HEK293 (cell line): ENCODE results near the gene XPNPEP1.

Experiments used
- CTCF ChIA-PET: fragments of 350-600 bp; formaldehyde crosslinking; extraction: SDS; loops from one replicate; lab custom pipeline; 2021; ENCODE audit warnings: antibody characterized with exemption; lab: Yijun Ruan, JAX
- POLR2A ChIA-PET: fragments of 300-600 bp; formaldehyde crosslinking; extraction: SDS; loops from one replicate; lab custom pipeline; 2020; ENCODE audit warnings: antibody characterized with exemption, inconsistent platforms; lab: Yijun Ruan, JAX
- H3K27ac ChIP-seq: fragments of 200-500 bp; sonication (Bioruptor generic); 2 replicates; pipeline ENCODE4 v1.5.1; 2014; ENCODE audit warnings: low read depth, low read length, control low read depth, inconsistent platforms; ENCODE audit errors: extremely low read depth
- H3K36me3 ChIP-seq, 2 experiments: fragments of 200-500 bp in 1 of 2; sonication (Bioruptor generic) in 1 of 2; 1 replicate in 1 of 2; 2 replicates in 1 of 2; pipeline ENCODE4 v1.5.1; 2014 to 2017; ENCODE audit warnings: inconsistent platforms in 2 of 2, low read length in 2 of 2; ENCODE audit not compliant: control insufficient read depth in 2 of 2, insufficient read depth in 1 of 2
- H3K4me1 ChIP-seq: fragments of 200-500 bp; sonication (Bioruptor generic); 2 replicates; pipeline ENCODE4 v1.5.1; 2014; ENCODE audit warnings: mild to moderate bottlenecking, low read length, inconsistent platforms; ENCODE audit not compliant: control insufficient read depth, insufficient read depth
- H3K4me3 ChIP-seq: 2 replicates; pipeline ENCODE4 v1.5.1; 2011; ENCODE audit warnings: low read depth, mild to moderate bottlenecking, control low read depth, low read length, moderate library complexity
- H3K9me3 ChIP-seq: fragments of 200-500 bp; sonication (Bioruptor generic); 2 replicates; pipeline ENCODE4 v1.5.1; 2014; ENCODE audit warnings: low read depth, low read length, inconsistent platforms; ENCODE audit not compliant: control insufficient read depth, insufficient read depth
- MZF1 ChIP-seq: fragments of 450-650 bp; formaldehyde crosslinking; IDR thresholded peaks from 2 replicates; pipeline ENCODE4 v1.5.1; 2017; ENCODE audit warnings: missing biosample characterization, missing genetic modification characterization, borderline replicate concordance
- OSR2 ChIP-seq: fragments of 450-650 bp; formaldehyde crosslinking; IDR thresholded peaks from 2 replicates; pipeline ENCODE4 v1.5.1; 2016; ENCODE audit warnings: missing biosample characterization, missing genetic modification characterization
- OVOL3 ChIP-seq: fragments of 450-650 bp; formaldehyde crosslinking; IDR thresholded peaks from 2 replicates; pipeline ENCODE4 v1.5.1; 2016; ENCODE audit warnings: missing biosample characterization, missing genetic modification characterization
- SETDB1 ChIP-seq: IDR thresholded peaks from one replicate; pipeline ENCODE4 v1.6.1; 2017; ENCODE audit warnings: mild to moderate bottlenecking, low read length, moderate library complexity, mixed read lengths; ENCODE audit not compliant: insufficient read length
- ZNF19 ChIP-seq: fragments of 450-650 bp; formaldehyde crosslinking; IDR thresholded peaks from 2 replicates; pipeline ENCODE4; 2016; ENCODE audit warnings: missing biosample characterization, missing genetic modification characterization, low read depth
- ZNF211 ChIP-seq: fragments of 450-650 bp; formaldehyde crosslinking; IDR thresholded peaks from 2 replicates; pipeline ENCODE4 v1.5.1; 2016; ENCODE audit warnings: low read depth, missing biosample characterization, missing genetic modification characterization
- ZNF433 ChIP-seq: fragments of 450-650 bp; formaldehyde crosslinking; IDR thresholded peaks from 2 replicates; pipeline ENCODE4 v1.5.1; 2016; ENCODE audit warnings: missing biosample characterization, missing genetic modification characterization, low read depth
- ZNF530 ChIP-seq: fragments of 450-650 bp; formaldehyde crosslinking; IDR thresholded peaks from 2 replicates; pipeline ENCODE4 v1.5.1; 2016; ENCODE audit warnings: low read depth, missing biosample characterization, missing genetic modification characterization
- ZNF548 ChIP-seq: fragments of 450-650 bp; formaldehyde crosslinking; IDR thresholded peaks from 2 replicates; pipeline ENCODE4 v1.5.1; 2016; ENCODE audit warnings: missing biosample characterization, missing genetic modification characterization
- ZNF555 ChIP-seq: fragments of 450-650 bp; formaldehyde crosslinking; conservative IDR thresholded peaks from 2 replicates; pipeline ENCODE4 v1.5.1; 2017; ENCODE audit warnings: missing biosample characterization, mild to moderate bottlenecking, missing genetic modification characterization, inconsistent platforms
- ZNF621 ChIP-seq: fragments of 450-650 bp; formaldehyde crosslinking; IDR thresholded peaks from 2 replicates; pipeline ENCODE4 v1.5.1; 2017; ENCODE audit warnings: missing biosample characterization, missing genetic modification characterization
- ZNF776 ChIP-seq: fragments of 450-650 bp; formaldehyde crosslinking; IDR thresholded peaks from 2 replicates; pipeline ENCODE4 v1.5.0; 2017; ENCODE audit warnings: missing biosample characterization, missing genetic modification characterization, borderline replicate concordance
- ZNF791 ChIP-seq: fragments of 450-650 bp; formaldehyde crosslinking; IDR thresholded peaks from 2 replicates; pipeline ENCODE4 v1.5.1; 2016; ENCODE audit warnings: missing biosample characterization, missing genetic modification characterization
- ZNF830 ChIP-seq: fragments of 450-650 bp; IDR thresholded peaks from 2 replicates; pipeline ENCODE4 v1.5.0; 2018; ENCODE audit warnings: missing biosample characterization, missing genetic modification characterization, low read depth, mild to moderate bottlenecking, moderate library complexity
- TF ChIP-seq, protein P1 (sequence below): fragments of 450-650 bp; formaldehyde crosslinking; IDR thresholded peaks from 2 replicates; pipeline ENCODE4 v1.5.1; 2016; ENCODE audit warnings: missing biosample characterization, missing genetic modification characterization
- TF ChIP-seq, protein P2 (sequence below): fragments of 450-650 bp; formaldehyde crosslinking; IDR thresholded peaks from 2 replicates; pipeline ENCODE4 v1.5.0; 2017; ENCODE audit warnings: missing biosample characterization, missing genetic modification characterization, borderline replicate concordance
- TF ChIP-seq, protein P3 (sequence below): fragments of 450-650 bp; formaldehyde crosslinking; IDR thresholded peaks from 2 replicates; pipeline ENCODE4 v1.5.1; 2016; ENCODE audit warnings: missing biosample characterization, missing genetic modification characterization
- TF ChIP-seq, protein P4 (sequence below): fragments of 450-650 bp; formaldehyde crosslinking; IDR thresholded peaks from 2 replicates; pipeline ENCODE4 v1.5.1; 2016; ENCODE audit warnings: missing biosample characterization, missing genetic modification characterization
- TF ChIP-seq, protein P5 (sequence below): fragments of 450-650 bp; formaldehyde crosslinking; IDR thresholded peaks from 2 replicates; pipeline ENCODE4 v1.5.1; 2017; ENCODE audit warnings: missing biosample characterization, missing genetic modification characterization

The XPNPEP1 gene

DNA sequence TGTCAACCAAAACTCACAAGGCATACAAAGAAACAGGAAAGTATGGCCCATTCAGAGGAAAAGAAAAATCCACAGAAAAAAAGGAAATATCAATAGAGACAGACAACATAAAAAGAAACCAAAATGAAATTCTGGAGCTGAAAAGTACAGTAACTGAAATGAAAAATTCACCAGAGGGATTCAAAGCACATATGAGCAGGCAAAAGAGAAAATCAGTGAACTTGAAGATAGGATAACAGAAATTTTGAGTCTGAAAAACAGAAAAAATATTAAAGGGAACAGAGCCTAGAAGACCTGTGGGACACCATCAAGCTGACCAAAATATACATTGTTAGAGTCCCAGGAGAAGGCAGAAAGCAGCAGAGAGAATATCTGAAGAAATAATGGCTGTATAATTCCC lies 60.6 kb downstream of the XPNPEP1 start:
- POLR2A ChIA-PET: no interaction called here
- TF ChIP-seq ZNF555: no peak
- peak; percentile 22 for TF ChIP-seq SETDB1
- TF ChIP-seq, all 188 proteins: peak for 1
- Histone ChIP-seq H3K4me3 (no peak overlapping the region), H3K27ac (no peak overlapping the region), H3K4me1 (no peaks in the 10 kb centered on the region), H3K36me3 (peaks cover 11 to 46% of the 10 kb centered on the region in 2 experiments), H3K9me3 (no peaks in the 10 kb centered on the region)
- CTCF ChIA-PET: interaction anchor here (1.2 to 1.4 kb wide), 2 partner anchors 11 to 21 kb away, joined by 3 to 4 read pairs; no protein-coding TSS in a partner anchor

DNA sequence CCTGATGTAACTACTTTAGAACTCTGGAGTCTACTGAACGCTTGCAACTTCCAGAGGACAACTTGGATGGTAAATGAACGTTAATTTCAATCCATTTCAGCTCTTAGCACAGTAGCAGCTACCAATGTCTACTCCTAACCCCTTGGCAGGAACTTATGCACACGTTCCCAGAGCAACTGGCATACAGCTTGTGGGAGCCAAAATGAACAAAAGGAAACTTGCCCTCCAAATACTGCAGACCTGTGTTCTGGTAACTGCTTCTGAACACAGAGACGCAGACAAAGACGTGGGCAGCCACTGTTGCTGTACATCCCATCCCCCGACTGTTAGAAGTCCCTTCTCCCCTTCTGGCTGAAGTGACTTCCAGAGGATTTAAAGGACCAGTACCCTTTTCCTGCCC lies 61.3 kb downstream of the XPNPEP1 start:
- H3K36me3 ChIP-seq: peaks cover 11 to 39% of the 10 kb centered on the region in 2 experiments
- H3K27ac ChIP-seq: no peak overlapping the region
- TF ChIP-seq ZNF776 (tag by site-specific recombination) (no peak), ZNF211 (tag by site-specific recombination) (no peak), MZF1 (tag by site-specific recombination) (no peak), ZNF433 (no peak), OSR2 (no peak), OVOL3 (tag by site-specific recombination) (no peak), ZNF830 (tag by site-specific recombination) (no peak), ZNF548 (tag by site-specific recombination) (no peak), ZNF530 (no peak), ZNF621 (no peak), ZNF791 (tag by site-specific recombination) (no peak), ZNF19 (no peak)
- TF ChIP-seq, protein P1, sequence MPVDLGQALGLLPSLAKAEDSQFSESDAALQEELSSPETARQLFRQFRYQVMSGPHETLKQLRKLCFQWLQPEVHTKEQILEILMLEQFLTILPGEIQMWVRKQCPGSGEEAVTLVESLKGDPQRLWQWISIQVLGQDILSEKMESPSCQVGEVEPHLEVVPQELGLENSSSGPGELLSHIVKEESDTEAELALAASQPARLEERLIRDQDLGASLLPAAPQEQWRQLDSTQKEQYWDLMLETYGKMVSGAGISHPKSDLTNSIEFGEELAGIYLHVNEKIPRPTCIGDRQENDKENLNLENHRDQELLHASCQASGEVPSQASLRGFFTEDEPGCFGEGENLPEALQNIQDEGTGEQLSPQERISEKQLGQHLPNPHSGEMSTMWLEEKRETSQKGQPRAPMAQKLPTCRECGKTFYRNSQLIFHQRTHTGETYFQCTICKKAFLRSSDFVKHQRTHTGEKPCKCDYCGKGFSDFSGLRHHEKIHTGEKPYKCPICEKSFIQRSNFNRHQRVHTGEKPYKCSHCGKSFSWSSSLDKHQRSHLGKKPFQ (tag by site-specific recombination): no peak
- TF ChIP-seq, protein P2, sequence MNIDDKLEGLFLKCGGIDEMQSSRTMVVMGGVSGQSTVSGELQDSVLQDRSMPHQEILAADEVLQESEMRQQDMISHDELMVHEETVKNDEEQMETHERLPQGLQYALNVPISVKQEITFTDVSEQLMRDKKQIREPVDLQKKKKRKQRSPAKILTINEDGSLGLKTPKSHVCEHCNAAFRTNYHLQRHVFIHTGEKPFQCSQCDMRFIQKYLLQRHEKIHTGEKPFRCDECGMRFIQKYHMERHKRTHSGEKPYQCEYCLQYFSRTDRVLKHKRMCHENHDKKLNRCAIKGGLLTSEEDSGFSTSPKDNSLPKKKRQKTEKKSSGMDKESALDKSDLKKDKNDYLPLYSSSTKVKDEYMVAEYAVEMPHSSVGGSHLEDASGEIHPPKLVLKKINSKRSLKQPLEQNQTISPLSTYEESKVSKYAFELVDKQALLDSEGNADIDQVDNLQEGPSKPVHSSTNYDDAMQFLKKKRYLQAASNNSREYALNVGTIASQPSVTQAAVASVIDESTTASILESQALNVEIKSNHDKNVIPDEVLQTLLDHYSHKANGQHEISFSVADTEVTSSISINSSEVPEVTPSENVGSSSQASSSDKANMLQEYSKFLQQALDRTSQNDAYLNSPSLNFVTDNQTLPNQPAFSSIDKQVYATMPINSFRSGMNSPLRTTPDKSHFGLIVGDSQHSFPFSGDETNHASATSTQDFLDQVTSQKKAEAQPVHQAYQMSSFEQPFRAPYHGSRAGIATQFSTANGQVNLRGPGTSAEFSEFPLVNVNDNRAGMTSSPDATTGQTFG (tag by site-specific recombination): no peak
- TF ChIP-seq, protein P3, sequence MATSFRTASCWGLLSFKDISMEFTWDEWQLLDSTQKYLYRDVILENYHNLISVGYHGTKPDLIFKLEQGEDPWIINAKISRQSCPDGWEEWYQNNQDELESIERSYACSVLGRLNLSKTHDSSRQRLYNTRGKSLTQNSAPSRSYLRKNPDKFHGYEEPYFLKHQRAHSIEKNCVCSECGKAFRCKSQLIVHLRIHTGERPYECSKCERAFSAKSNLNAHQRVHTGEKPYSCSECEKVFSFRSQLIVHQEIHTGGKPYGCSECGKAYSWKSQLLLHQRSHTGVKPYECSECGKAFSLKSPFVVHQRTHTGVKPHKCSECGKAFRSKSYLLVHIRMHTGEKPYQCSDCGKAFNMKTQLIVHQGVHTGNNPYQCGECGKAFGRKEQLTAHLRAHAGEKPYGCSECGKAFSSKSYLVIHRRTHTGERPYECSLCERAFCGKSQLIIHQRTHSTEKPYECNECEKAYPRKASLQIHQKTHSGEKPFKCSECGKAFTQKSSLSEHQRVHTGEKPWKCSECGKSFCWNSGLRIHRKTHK: no peak
- TF ChIP-seq, protein P4, sequence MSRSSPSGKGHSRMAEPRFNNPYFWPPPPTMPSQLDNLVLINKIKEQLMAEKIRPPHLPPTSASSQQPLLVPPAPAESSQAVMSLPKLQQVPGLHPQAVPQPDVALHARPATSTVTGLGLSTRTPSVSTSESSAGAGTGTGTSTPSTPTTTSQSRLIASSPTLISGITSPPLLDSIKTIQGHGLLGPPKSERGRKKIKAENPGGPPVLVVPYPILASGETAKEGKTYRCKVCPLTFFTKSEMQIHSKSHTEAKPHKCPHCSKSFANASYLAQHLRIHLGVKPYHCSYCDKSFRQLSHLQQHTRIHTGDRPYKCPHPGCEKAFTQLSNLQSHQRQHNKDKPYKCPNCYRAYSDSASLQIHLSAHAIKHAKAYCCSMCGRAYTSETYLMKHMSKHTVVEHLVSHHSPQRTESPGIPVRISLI (tag by site-specific recombination): no peak
- TF ChIP-seq, protein P5, sequence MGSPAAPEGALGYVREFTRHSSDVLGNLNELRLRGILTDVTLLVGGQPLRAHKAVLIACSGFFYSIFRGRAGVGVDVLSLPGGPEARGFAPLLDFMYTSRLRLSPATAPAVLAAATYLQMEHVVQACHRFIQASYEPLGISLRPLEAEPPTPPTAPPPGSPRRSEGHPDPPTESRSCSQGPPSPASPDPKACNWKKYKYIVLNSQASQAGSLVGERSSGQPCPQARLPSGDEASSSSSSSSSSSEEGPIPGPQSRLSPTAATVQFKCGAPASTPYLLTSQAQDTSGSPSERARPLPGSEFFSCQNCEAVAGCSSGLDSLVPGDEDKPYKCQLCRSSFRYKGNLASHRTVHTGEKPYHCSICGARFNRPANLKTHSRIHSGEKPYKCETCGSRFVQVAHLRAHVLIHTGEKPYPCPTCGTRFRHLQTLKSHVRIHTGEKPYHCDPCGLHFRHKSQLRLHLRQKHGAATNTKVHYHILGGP: no peak
- POLR2A ChIA-PET: no interaction called here
- H3K4me1 ChIP-seq: no peaks in the 10 kb centered on the region
- no peaks in the 10 kb centered on the region for H3K9me3 ChIP-seq
- CTCF ChIA-PET: interaction anchor here (1.4 kb wide), 1 partner anchor 22 kb away, joined by 4 read pairs; no protein-coding TSS in a partner anchor
- no peak overlapping the region for H3K4me3 ChIP-seq
